ENCODE measurements around the gene AQP5.

GRCh38 chr12:49934505-49934904 lies 27.2 kb upstream of the AQP5 start:
- TF ChIP-seq CTCF (IDR thresholded peaks at IDR 0.05; ENCODE audit: low read depth, low read length) (no peak), POLR2A (IDR thresholded peaks at IDR 0.05; ENCODE audit: extremely low read depth, insufficient read length) (no peak)
